Endothelial cell of umbilical vein (primary cell): ENCODE results near the gene LHFPL5. TPM values are rescaled to one million over a fixed set of nuclear protein-coding genes. Genes with fewer than 3 reads are reported as not detected.

Experiments
- BruUV-seq: library from RNA; stranded (reverse); fragments of 400-500 nt; replicated peaks from 2 replicates; lab custom pipeline; 2021; lab: Mats Ljungman, UMichigan
- CTCF ChIA-PET: fragments of 300-600, 350-600 bp; sonication (Branson Sonifier 250); formaldehyde crosslinking; loops from one replicate; lab custom pipeline; 2021; ENCODE audit warnings: antibody characterized with exemption, inconsistent platforms; lab: Charles Lee
- POLR2A ChIA-PET: fragments of 300-600, 350-600 bp; sonication (Branson Sonifier 250); formaldehyde crosslinking; loops from one replicate; lab custom pipeline; 2021; ENCODE audit warnings: antibody characterized with exemption, inconsistent platforms; lab: Charles Lee
- DNase-seq: peaks from one replicate; pipeline ENCODE4 v3.0.0-alpha.2; 2011; ENCODE audit warnings: low read depth, low spot score
- FAIRE-seq: peaks from 2 replicates; lab custom pipeline; 2011; peaks lifted over from hg19 to GRCh38; lab: Jason Lieb, UNC
- H2AFZ ChIP-seq: 2 replicates; pipeline ENCODE4 v1.6.0; 2012; ENCODE audit warnings: low read depth, low read length, control low read depth, inconsistent platforms
- H3K27ac ChIP-seq: 2 replicates; pipeline ENCODE4 v1.5.1; 2011; ENCODE audit warnings: low read depth, mild to moderate bottlenecking, control low read depth, low read length, moderate library complexity; ENCODE audit not compliant: insufficient read depth
- H3K27me3 ChIP-seq, 2 experiments: 2 replicates each; pipeline versions ENCODE4 v1.6.0 to v1.6.1; 2011; ENCODE audit warnings: low read length in 2 of 2, mixed read lengths in 1 of 2; ENCODE audit not compliant: control insufficient read depth in 2 of 2, insufficient read depth in 2 of 2
- H3K36me3 ChIP-seq, 2 experiments: 2 replicates in 1 of 2; 3 replicates in 1 of 2; pipeline ENCODE4 v1.5.1; 2011; ENCODE audit warnings: low read length in 2 of 2, mild to moderate bottlenecking in 1 of 2, moderate library complexity in 1 of 2; ENCODE audit not compliant: control insufficient read depth in 2 of 2, insufficient read depth in 2 of 2; ENCODE audit errors: extremely low read depth in 1 of 2
- H3K4me1 ChIP-seq: 3 replicates; pipeline ENCODE4 v1.5.1; 2011; ENCODE audit warnings: mild to moderate bottlenecking, low read length; ENCODE audit not compliant: control insufficient read depth, insufficient read depth; ENCODE audit errors: extremely low read depth
- H3K4me2 ChIP-seq: 2 replicates; pipeline ENCODE4 v1.6.1; 2011; ENCODE audit warnings: low read length, control low read depth, mixed read lengths; ENCODE audit not compliant: insufficient read depth
- H3K4me3 ChIP-seq, 3 experiments: fragments of 200-600 bp in 1 of 3; sonication (generic), shearing (Covaris generic) in 1 of 3; replicated peaks in 1 of 3; 2 replicates each; pipeline ENCODE4 v1.5.1; 2011 to 2016; ENCODE audit warnings: control low read depth in 3 of 3, low read length in 3 of 3, mild to moderate bottlenecking in 2 of 3, inconsistent platforms in 1 of 3, low read depth in 1 of 3, moderate library complexity in 1 of 3; ENCODE audit not compliant: insufficient read depth in 1 of 3
- H3K79me2 ChIP-seq: 2 replicates; pipeline ENCODE4 v1.6.0; 2012; ENCODE audit warnings: low read length, inconsistent platforms; ENCODE audit not compliant: control insufficient read depth, insufficient read depth
- H3K9ac ChIP-seq: replicated peaks from 2 replicates; pipeline ENCODE3; 2011; ENCODE audit warnings: low read length, control low read depth; ENCODE audit not compliant: insufficient read depth; ENCODE audit errors: extremely low read depth
- H3K9me1 ChIP-seq: replicated peaks from 3 replicates; pipeline ENCODE4 v1.6.0; 2011; ENCODE audit warnings: mild to moderate bottlenecking, low read length; ENCODE audit not compliant: control insufficient read depth, insufficient read depth; ENCODE audit errors: extremely low read depth
- H3K9me3 ChIP-seq: replicated peaks from 2 replicates; pipeline ENCODE4 v1.5.1; 2012; ENCODE audit warnings: low read length, inconsistent platforms; ENCODE audit not compliant: control insufficient read depth, insufficient read depth
- H4K20me1 ChIP-seq: replicated peaks from 2 replicates; pipeline ENCODE3; 2011; ENCODE audit warnings: mild to moderate bottlenecking, low read length; ENCODE audit not compliant: control insufficient read depth, insufficient read depth; ENCODE audit errors: extremely low read depth
- CTCF ChIP-seq, 2 donors: IDR thresholded peaks; 1 replicate in 1 of 2; 2 replicates in 1 of 2; pipeline ENCODE4 v1.5.1; 2011; ENCODE audit warnings: low read length in 2 of 2, mild to moderate bottlenecking in 2 of 2, moderate library complexity in 2 of 2, control low read depth in 1 of 2, inconsistent platforms in 1 of 2, low read depth in 1 of 2; ENCODE audit not compliant: insufficient read depth in 1 of 2; ENCODE audit errors: extremely low read depth in 1 of 2
- EZH2 ChIP-seq: IDR thresholded peaks from 2 replicates; pipeline ENCODE4 v1.6.1; 2012; ENCODE audit warnings: borderline replicate concordance, low read depth, mild to moderate bottlenecking, moderate library complexity, low read length, inconsistent platforms; ENCODE audit not compliant: severe bottlenecking
- FOS ChIP-seq: IDR thresholded peaks from 2 replicates; pipeline ENCODE4 v1.6.1; 2011; ENCODE audit warnings: mild to moderate bottlenecking, low read length, moderate library complexity, borderline replicate concordance; ENCODE audit not compliant: insufficient read depth
- GATA2 ChIP-seq: IDR thresholded peaks from 2 replicates; pipeline ENCODE4 v1.7.0; 2011; ENCODE audit warnings: low read depth, mild to moderate bottlenecking, moderate library complexity, mixed read lengths, low read length; ENCODE audit not compliant: insufficient read length, insufficient read depth
- JUN ChIP-seq: IDR thresholded peaks from 2 replicates; pipeline ENCODE4 v1.6.1; 2011; ENCODE audit warnings: borderline replicate concordance, low read depth; ENCODE audit not compliant: insufficient read length, insufficient read depth
- MAX ChIP-seq: IDR thresholded peaks from 2 replicates; pipeline ENCODE4 v1.6.1; 2011; ENCODE audit not compliant: insufficient read depth, insufficient read length
- MYC ChIP-seq: IDR thresholded peaks from one replicate; pipeline ENCODE4 v1.6.1; 2011; ENCODE audit warnings: mild to moderate bottlenecking, low read depth, low read length
- POLR2A ChIP-seq: IDR thresholded peaks from 2 replicates; pipeline ENCODE4 v1.6.1; 2012; ENCODE audit warnings: low read depth, mild to moderate bottlenecking, control low read depth, low read length
- POLR2AphosphoS5 ChIP-seq: IDR thresholded peaks from 2 replicates; pipeline ENCODE4 v1.6.1; 2012; ENCODE audit warnings: low read depth, mild to moderate bottlenecking, control low read depth, low read length, moderate library complexity; ENCODE audit not compliant: insufficient read depth
- dilution Hi-C: fragments of 300-500 bp; cut with MboI; formaldehyde crosslinking; loops from one replicate; pipeline ENCODE4 v1.15.0; 2019; ENCODE audit warnings: low sequenced_read_pairs; ENCODE audit not compliant: extremely low pct_ligation_motif_present
- intact Hi-C: fragments of 100-400 bp; cut with micrococcal nuclease; formaldehyde crosslinking; loops from one replicate; pipeline ENCODE4 v1.10.0; 2022
- polyA plus RNA-seq, 4 experiments: library from polyadenylated mRNA; depleted of rRNA in 3 of 4; stranded (reverse) in 3 of 4; unstranded in 1 of 4; fragments of >200 nt; gene quantifications; 2 replicates each; pipeline versions ENCODE4 v1.2.1 to v1.2.3, GENCODE V29; 2011 to 2012; ENCODE audit warnings: missing spikeins in 1 of 4
- total RNA-seq: library from RNA; stranded (reverse); gene quantifications from 2 replicates; pipeline ENCODE4 v1.2.3, GENCODE V29; 2021

LHFPL5 gene
- total and polyA plus RNA-seq, 2 donors (not counting 3 experiments of a cell fraction or from before 2014, with no cell fraction given): not detected

- H3K9me1 ChIP-seq: no peaks in the 10 kb centered on the region
- BruUV-seq: no TSS peak
- ChIA-PET CTCF (no interaction called here), POLR2A (no interaction called here)
- H3K4me1 ChIP-seq: no peaks in the 10 kb centered on the region
- H3K79me2 ChIP-seq: no peaks in the 10 kb centered on the region
- no peak overlapping the region for H3K4me2 ChIP-seq
- no peak overlapping the region for H3K4me3 ChIP-seq
- H3K9ac ChIP-seq: no peak overlapping the region
- H3K27me3 ChIP-seq: peaks cover 12 to 14% of the 10 kb centered on the region in 2 experiments
- H2AFZ ChIP-seq: no peak overlapping the region
- FAIRE-seq (no peak), DNase-seq (no peak)
- no peaks in the 10 kb centered on the region for H3K9me3 ChIP-seq
- TF ChIP-seq GATA2 (no peak), JUN (no peak), MYC (no peak), POLR2AphosphoS5 (no peak), FOS (no peak), EZH2 (no peak), POLR2A (no peak), MAX (no peak), CTCF (IDR thresholded peaks at IDR 0.05; ENCODE audit: extremely low read depth in 1 of 2, insufficient read depth in 1 of 2, low read depth in 1 of 2, low read length in 2 of 2) (no peak)
- no peaks in the 10 kb centered on the region for H4K20me1 ChIP-seq
- no peak overlapping the region for H3K27ac ChIP-seq
- no peaks in the 10 kb centered on the region for H3K36me3 ChIP-seq
- dilution Hi-C loops: no loop called here
- intact Hi-C loops: no loop called here
Measured at GRCh38 chr6:35782424-35782823, 22.7 kb upstream of the LHFPL5 start.
